Measurements from ENCODE around the gene DCP2.

DCP2 gene

GRCh38 chr5:113047733-113048652 is 71.4 kb downstream of the DCP2 start:
- DNase-seq = no peak

GRCh38 chr5:113048931-113049330 is 72.3 kb downstream of the DCP2 start:
- no peak for DNase-seq

DNA sequence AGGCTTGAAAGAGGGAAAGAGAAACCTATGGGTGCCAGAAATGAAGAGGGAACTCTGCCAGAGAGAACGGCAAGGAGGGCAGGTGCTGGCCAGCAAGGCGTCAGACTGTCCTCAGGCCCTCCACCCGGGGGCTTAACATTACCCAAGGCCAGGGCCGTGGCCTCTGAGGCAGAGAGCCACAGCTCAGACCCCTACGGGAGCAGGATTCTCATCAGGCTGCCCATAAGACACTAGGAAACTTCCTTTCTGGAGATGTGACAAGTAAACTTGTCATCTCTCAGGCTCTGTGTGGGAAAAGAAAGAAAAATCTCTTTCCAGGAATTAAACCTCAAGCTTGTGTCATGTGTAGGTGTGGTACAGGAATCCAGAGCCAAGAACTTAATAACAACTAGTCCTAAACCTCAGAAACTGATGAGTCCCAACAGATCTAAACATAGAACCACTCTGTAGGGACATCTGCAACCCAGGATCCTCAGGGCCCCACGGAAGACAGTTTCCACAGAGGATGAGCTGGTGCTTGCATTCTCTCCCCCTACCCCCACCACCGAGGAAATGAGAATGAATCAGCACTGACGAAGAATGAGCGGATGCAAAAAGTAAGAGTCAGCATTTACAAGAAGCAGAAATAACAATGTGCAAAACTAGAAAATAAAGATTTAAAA is 74.3 kb downstream of the DCP2 start:
- peak; percentile 80 for DNase-seq

GRCh38 chr5:113052041-113052795 is 75.6 kb downstream of the DCP2 start:
- DNase-seq = peak; percentile 14

- DNase-seq = no peak
Measured at GRCh38 chr5:113053511-113053995, 77.0 kb downstream of the DCP2 start.

GRCh38 chr5:113054899-113055298 is 78.3 kb downstream of the DCP2 start:
- DNase-seq = no peak

- DNase-seq = no peak
Measured at GRCh38 chr5:113056988-113057387, 80.4 kb downstream of the DCP2 start.

GRCh38 chr5:113057557-113057984 is 81.0 kb downstream of the DCP2 start:
- DNase-seq = no peak

DNA sequence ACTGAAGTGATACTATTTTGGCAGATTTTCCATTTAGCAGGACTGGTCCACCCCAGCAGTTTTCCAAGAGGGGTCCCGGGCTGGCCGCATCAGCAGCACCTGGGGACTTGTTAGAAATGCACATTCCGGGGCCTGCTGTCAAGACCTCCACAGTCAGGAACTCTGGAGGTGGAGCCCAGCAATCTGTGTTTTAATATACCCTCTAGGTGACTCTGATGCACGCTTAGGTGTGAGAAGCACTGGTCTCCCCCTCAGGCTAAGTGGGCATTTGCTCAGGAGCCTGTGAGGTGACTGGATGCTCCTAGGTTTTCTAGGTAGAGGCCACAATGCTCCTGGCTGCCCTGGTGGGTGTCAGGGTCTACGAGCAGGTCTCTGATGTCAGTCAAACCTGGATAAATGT is 81.7 kb downstream of the DCP2 start:
- no peak for DNase-seq

- no peak for DNase-seq
Measured at GRCh38 chr5:113058706-113059226, 82.2 kb downstream of the DCP2 start.

DNA sequence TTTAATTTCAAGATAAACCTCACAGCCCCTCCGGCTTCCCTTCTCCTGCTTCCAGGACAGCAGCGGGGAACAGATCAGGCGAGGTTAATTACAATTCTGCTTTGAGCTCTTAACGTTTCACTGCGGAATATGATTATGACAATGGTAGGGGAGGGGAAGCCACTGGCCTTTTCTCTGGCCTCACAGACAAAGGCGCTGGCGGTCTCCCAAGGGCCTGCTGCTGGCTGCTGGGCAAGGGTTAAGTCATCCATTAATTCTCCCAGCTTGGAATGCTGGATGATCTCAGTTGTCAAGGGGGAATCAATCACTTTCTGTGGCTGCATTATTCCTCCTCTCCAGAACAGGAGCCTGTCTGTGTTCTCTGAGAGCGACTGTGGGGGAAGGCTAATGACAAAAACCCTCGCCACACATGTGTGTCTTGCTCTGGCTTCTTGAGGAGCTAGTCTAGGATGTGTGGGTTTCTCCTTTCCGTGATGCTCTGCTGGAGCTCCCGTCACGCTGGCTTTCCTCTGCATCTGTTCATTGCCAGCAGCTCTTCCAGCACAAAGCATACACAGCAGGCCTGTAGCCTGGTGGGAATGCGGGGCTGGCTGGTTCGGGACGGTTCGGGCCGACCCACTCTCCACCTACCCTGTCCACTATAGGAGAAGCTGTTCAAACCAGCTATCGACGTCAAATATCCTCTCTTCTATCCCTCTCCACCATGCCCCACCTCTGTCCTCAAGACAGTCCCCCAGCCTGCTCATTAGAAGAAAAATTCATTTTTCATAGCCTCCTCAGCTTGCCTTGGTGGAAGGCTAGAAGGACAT is 82.8 kb downstream of the DCP2 start:
- peak; percentile 19 for DNase-seq

GRCh38 chr5:113060408-113061025 is 83.9 kb downstream of the DCP2 start:
- no peak for DNase-seq

DNA sequence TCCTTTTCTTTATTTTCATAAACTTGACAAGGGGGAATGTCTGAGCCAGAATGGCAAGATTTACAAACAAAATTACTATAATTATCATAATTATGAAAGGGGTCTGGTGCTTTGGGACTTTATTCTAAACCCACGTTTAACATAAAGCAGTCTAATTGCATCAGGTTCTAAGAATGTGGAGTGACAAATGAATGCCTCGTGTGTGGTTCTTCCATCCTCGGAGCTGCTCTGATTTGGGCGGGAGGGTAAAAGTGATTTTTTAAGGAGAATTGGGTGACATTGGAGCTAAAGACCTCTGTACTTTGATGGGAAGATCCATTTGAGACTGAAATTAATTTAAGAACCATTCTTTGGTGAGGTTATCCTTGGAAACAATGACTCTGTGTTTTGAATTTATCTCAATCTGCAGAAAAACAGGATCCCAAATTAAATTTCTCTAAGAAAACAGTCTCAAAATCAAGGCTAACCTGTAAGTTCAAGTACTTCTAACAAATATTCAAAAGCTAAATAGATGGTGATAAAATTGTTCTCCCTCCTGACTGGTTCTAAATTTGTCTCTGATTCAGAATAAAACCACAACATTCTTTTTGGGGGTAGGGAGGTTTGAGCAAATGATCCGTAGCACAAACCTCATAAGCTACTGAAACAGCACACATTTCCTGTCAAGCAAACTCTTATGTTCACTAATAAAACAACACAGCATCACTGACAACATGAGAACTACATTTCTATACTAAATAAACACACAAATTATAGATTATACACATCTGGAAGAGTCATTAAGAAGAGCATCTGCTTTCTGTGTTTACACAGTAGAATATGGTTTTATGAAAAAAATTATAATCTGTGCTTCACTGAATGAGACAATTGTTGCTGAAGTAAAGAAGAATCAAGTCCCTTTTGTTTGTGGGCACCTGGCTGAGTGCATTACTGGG is 85.5 kb downstream of the DCP2 start:
- peak; percentile 85 for DNase-seq

- peak; percentile 4 for DNase-seq
Measured at GRCh38 chr5:113062869-113063508, 86.4 kb downstream of the DCP2 start.

GRCh38 chr5:113063927-113064326 is 87.3 kb downstream of the DCP2 start:
- no peak for DNase-seq

DNA sequence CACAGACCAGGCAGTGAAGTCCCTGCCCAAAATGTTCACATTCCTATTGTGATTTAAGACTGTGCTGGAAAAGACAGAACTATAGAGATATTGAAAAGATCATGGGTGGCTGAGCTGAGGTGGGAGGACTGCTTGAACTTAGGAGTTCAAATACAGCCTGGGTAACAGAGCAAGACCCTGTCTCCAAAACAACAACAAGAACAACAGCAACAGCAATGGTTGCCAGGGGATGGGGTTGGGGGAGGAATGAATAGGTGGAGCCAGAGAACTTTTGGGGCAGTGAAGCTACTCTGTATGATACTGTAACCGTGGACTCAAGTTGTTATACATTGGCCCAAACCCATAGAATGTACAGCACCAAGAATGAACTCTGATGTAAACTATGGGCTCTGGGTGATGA is 88.2 kb downstream of the DCP2 start:
- DNase-seq = no peak

DNA sequence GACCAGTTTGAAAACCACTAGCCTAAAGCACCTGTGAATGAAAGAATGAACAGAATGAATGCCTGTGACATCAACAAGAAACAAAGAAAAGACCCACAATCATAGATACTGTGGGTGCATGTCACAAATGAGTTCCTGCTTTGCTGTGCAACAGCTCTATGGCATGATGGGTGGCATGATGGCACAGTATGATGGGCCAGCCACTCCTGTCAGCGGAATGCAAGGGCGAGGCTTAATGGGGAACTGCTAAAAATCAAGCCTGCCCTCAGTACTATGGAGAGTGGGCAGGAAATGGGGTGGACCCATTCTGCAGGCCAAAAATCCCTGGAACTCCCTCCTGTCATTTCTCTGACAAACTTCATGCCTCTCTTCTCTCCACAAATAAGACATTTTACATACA is 89.0 kb downstream of the DCP2 start:
- no peak for DNase-seq

GRCh38 chr5:113067635-113068344 is 91.2 kb downstream of the DCP2 start:
- no peak for DNase-seq

GRCh38 chr5:113068559-113068958 is 92.0 kb downstream of the DCP2 start:
- no peak for DNase-seq

Measured in HCEC 1CT (cell line).